H1 (cell line): ENCODE measurements around the gene NEK4. TPM values are rescaled to one million over a fixed set of nuclear protein-coding genes. Genes with fewer than 3 reads are reported as not detected.

Source experiments
- TAF1 ChIP-seq: IDR thresholded peaks from 2 replicates; pipeline ENCODE4 v1.6.1; 2011; ENCODE audit warnings: mild to moderate bottlenecking, low read depth, low read length
- polyA plus RNA-seq, 7 experiments: library from polyadenylated mRNA; depleted of rRNA in 3 of 7; stranded (reverse) in 5 of 7; unstranded in 2 of 7; fragments of >200 nt in 5 of 7; fragments of 200-250 nt in 2 of 7; gene quantifications; 1 replicate in 5 of 7; 2 replicates in 1 of 7; 4 replicates in 1 of 7; pipeline versions ENCODE4 v1.2.1 to v1.2.3, GENCODE V29; 2011 to 2013; ENCODE audit warnings: missing spikeins in 2 of 7, mixed read lengths in 2 of 7
- total RNA-seq: library from RNA; stranded (reverse); fragmentation: NEBNext Ultra II Directional; extraction: Animal tissue kit (Norgen Biotek cat#: 25700); gene quantifications from 2 replicates; pipeline ENCODE4 v1.2.1, GENCODE V29; 2021

The NEK4 gene
- total and polyA plus RNA-seq, 2 of the 8 experiments (the other 6 are each of a cell fraction or from before 2014, with no cell fraction given) = 7.5 to 40.0 TPM

DNA sequence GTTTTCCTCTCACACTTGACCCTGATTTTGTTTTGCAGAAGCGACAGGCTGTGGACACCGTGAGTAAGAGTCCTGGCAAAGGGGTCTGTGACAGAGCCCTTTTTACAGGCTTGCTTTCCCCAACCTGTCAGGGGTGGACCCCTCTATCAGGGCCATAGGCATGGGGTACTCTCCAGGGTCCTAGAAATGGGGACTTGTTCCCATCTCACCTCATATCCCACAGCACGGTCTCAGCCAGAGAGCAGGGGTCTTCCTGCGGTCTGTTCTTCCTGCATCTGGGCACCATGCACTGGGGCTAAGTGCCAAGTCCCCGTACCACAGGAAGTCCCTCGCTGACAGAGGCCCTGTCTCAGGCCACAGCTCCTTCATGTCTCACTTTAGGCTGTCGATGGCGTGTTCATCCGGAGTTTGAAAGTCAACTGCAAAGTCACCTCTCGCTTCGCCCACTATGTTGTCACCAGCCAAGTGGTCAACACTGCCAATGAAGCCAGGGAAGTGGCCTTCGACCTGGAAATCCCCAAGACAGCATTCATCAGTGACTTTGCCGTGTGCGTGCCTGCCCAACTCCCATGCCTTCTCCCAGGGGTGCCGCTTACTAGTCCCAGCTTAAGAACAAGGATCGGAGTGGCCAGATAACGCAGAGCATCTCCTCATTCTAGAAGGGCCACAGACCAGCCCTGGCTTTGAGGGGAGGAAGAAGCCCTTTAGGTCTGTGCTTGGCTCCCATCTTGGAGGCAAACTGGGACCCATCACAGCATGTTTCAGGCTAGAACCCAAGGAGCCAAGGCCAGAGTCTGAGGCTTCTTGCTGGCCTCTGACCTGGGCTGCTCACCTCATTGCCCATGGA is 7.4 kb upstream of the NEK4 start (continued):
- TF ChIP-seq TAF1 = no peak
